H1 (cell line): ENCODE measurements around the gene GOLPH3L. TPM values are rescaled to one million over a fixed set of nuclear protein-coding genes. Genes with fewer than 3 reads are reported as not detected.

ENCODE experiments used
- CTBP2 ChIP-seq: IDR thresholded peaks from 2 replicates; pipeline ENCODE4 v1.7.0; 2011; ENCODE audit warnings: borderline replicate concordance, mild to moderate bottlenecking, moderate library complexity, mixed read lengths, low read length; ENCODE audit not compliant: insufficient read depth, insufficient read length
- HDAC2 ChIP-seq, 2 experiments: fragments of 300-600 bp in 1 of 2; sonication (generic) in 1 of 2; IDR thresholded peaks; 2 replicates each; pipeline ENCODE4 v1.6.1; 2011 to 2012; ENCODE audit warnings: low read depth in 2 of 2, low read length in 2 of 2, mild to moderate bottlenecking in 2 of 2, moderate library complexity in 2 of 2, borderline replicate concordance in 1 of 2, inconsistent platforms in 1 of 2
- polyA plus RNA-seq, 7 experiments: library from polyadenylated mRNA; depleted of rRNA in 3 of 7; stranded (reverse) in 5 of 7; unstranded in 2 of 7; fragments of >200 nt in 5 of 7; fragments of 200-250 nt in 2 of 7; gene quantifications; 1 replicate in 5 of 7; 2 replicates in 1 of 7; 4 replicates in 1 of 7; pipeline versions ENCODE4 v1.2.1 to v1.2.3, GENCODE V29; 2011 to 2013; ENCODE audit warnings: missing spikeins in 2 of 7, mixed read lengths in 2 of 7
- total RNA-seq: library from RNA; stranded (reverse); fragmentation: NEBNext Ultra II Directional; extraction: Animal tissue kit (Norgen Biotek cat#: 25700); gene quantifications from 2 replicates; pipeline ENCODE4 v1.2.1, GENCODE V29; 2021

GOLPH3L gene
- total and polyA plus RNA-seq, 2 of the 8 experiments (the other 6 are each of a cell fraction or from before 2014, with no cell fraction given), result 13.3 to 40.8 TPM

GRCh38 chr1:150696995-150697927 is at the start of gene GOLPH3L (continued):
- TF ChIP-seq HDAC2 (IDR thresholded peaks at IDR 0.05; ENCODE audit: borderline replicate concordance in 1 of 2, low read depth in 2 of 2, low read length in 2 of 2) (no peak), CTBP2 (no peak)
